Mesendoderm (in vitro differentiated cells): Measurements from ENCODE around the gene USH2A.
A peak's percentile ranks its signal among the peaks of the same experiment; 100 is the strongest.

Experiments used
- DNase-seq: peaks from one replicate; pipeline ENCODE4 v3.0.0; 2013
- H2AK5ac ChIP-seq: 2 replicates; pipeline ENCODE4 v1.6.1; 2013; ENCODE audit warnings: low read length, inconsistent platforms
- H2BK120ac ChIP-seq: 2 replicates; pipeline ENCODE4 v1.6.1; 2013; ENCODE audit warnings: low read depth, mild to moderate bottlenecking, low read length, moderate library complexity, mixed read lengths
- H2BK15ac ChIP-seq: replicated peaks from 2 replicates; pipeline ENCODE4 v1.6.1; 2013; ENCODE audit warnings: low read depth, mild to moderate bottlenecking, moderate library complexity
- H2BK5ac ChIP-seq: 2 replicates; pipeline ENCODE4 v1.6.1; 2013; ENCODE audit warnings: low read length, inconsistent platforms
- H3K18ac ChIP-seq: 2 replicates; pipeline ENCODE4 v1.6.1; 2013; ENCODE audit warnings: mild to moderate bottlenecking, low read length, mixed read lengths
- H3K23ac ChIP-seq: one replicate; pipeline ENCODE4 v1.6.1; 2013; ENCODE audit warnings: low read length
- H3K27ac ChIP-seq: 2 replicates; pipeline ENCODE4 v1.5.1; 2013; ENCODE audit warnings: low read depth, mild to moderate bottlenecking, inconsistent platforms, low read length, moderate library complexity
- H3K27me3 ChIP-seq: 2 replicates; pipeline ENCODE4 v1.6.1; 2013; ENCODE audit warnings: low read length, control low read depth, mild to moderate bottlenecking, inconsistent platforms; ENCODE audit not compliant: insufficient read depth, poor library complexity
- H3K36me3 ChIP-seq: 2 replicates; pipeline ENCODE4 v1.6.1; 2013; ENCODE audit warnings: low read length, inconsistent platforms; ENCODE audit not compliant: control insufficient read depth, insufficient read depth
- H3K4ac ChIP-seq: one replicate; pipeline ENCODE4 v1.6.1; 2013; ENCODE audit warnings: low read depth, mild to moderate bottlenecking, low read length, moderate library complexity
- H3K4me1 ChIP-seq: 2 replicates; pipeline ENCODE4 v1.6.1; 2013; ENCODE audit warnings: low read depth, low read length, inconsistent platforms; ENCODE audit not compliant: control insufficient read depth
- H3K4me2 ChIP-seq: 2 replicates; pipeline ENCODE4 v1.6.1; 2013; ENCODE audit warnings: low read length
- H3K4me3 ChIP-seq: 2 replicates; pipeline ENCODE4 v1.5.1; 2013; ENCODE audit warnings: mild to moderate bottlenecking, low read length
- H3K56ac ChIP-seq: one replicate; pipeline ENCODE4 v1.6.1; 2013; ENCODE audit warnings: low read length
- H3K79me1 ChIP-seq: 2 replicates; pipeline ENCODE4 v1.6.1; 2013; ENCODE audit warnings: low read length, inconsistent platforms
- H3K79me2 ChIP-seq: 2 replicates; pipeline ENCODE4 v1.6.1; 2013; ENCODE audit warnings: mild to moderate bottlenecking, low read length; ENCODE audit not compliant: control insufficient read depth, insufficient read depth
- H3K9ac ChIP-seq: 2 replicates; pipeline ENCODE4 v1.6.1; 2013; ENCODE audit warnings: low read length, inconsistent platforms
- H4K5ac ChIP-seq: one replicate; pipeline ENCODE4 v1.6.1; 2013; ENCODE audit warnings: low read length
- H4K8ac ChIP-seq: one replicate; pipeline ENCODE4 v1.6.1; 2013; ENCODE audit warnings: low read depth, mild to moderate bottlenecking, control low read depth, low read length, moderate library complexity
- WGBS: extraction: QIAGEN DNeasy Blood & Tissue Kit; methylation state at CpG from one replicate; pipeline ENCODE4 v1.1.7; 2013; ENCODE audit warnings: low lambda C conversion rate, missing lambda C conversion rate; ENCODE audit not compliant: insufficient coverage; ENCODE audit errors: extremely low coverage; 5-methylcytosine and 5-hydroxymethylcytosine counted together

USH2A gene

DNA sequence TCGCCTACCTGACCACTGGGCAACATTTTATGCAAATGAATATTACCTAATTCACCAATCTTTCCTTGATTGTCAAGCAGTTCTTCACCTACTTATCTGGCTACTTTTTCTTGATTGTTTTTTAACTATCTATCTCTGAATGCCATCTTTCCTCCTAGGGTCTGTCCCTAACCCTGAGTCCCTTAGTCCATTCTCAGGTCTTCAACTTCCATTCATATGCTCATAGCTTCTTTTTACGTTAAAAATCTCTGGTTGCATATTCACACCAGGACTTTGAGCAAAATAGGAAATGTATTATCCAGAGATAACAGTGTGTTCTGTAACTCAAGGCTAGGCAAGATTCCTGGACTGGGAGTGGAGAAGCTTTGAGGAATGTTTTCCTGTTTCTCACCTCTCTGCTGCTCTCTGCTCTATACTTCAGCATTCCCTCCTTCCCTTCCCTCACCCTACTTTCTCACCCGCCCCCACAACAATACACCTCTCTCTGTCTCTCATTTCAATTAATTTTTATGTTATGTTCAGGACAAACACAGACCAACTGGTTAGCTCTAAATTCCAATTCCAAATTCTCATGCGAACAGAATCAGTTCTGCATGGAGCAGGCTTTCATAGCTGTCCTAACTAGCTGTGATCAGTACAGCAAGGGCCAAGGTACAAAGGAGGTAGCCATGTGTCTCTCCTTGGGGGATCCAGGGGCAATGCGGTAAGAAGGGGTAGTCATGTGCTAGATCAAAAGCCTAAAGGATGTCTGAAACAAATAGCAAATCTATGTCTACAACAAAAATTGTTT lies 278.4 kb downstream of the USH2A start:
- peak; percentile 76 for DNase-seq
- Histone ChIP-seq H3K23ac (no peak overlapping the region), H3K79me1 (no peaks in the 10 kb centered on the region), H2BK5ac (peak overlapping the region; percentile 92), H4K8ac (peak overlapping the region; percentile 30), H3K4ac (peak overlapping the region; percentile 99), H3K27ac (peak overlapping the region; percentile 88), H3K27me3 (no peaks in the 10 kb centered on the region), H3K4me3 (no peak overlapping the region), H2AK5ac (no peak overlapping the region), H3K18ac (peak overlapping the region; percentile 97), H4K5ac (no peak overlapping the region), H3K56ac (peak overlapping the region; percentile 78), H3K36me3 (no peaks in the 10 kb centered on the region), H3K79me2 (no peaks in the 10 kb centered on the region), H3K4me2 (no peak overlapping the region), H3K9ac (peak overlapping the region; percentile 29), H2BK120ac (peak overlapping the region; percentile 100), H3K4me1 (peaks cover 5% of the 10 kb centered on the region), H2BK15ac (peak overlapping the region; percentile 87)
- WGBS = no CpG with 5 or more reads among the region's 5 CpGs

GRCh38 chr1:216142921-216143320 lies 280.3 kb downstream of the USH2A start:
- Histone ChIP-seq H3K79me2 (no peaks in the 10 kb centered on the region), H3K23ac (no peak overlapping the region), H3K4me2 (no peak overlapping the region), H3K79me1 (no peaks in the 10 kb centered on the region), H2BK5ac (no peak overlapping the region), H3K56ac (no peak overlapping the region), H3K27ac (no peak overlapping the region), H2AK5ac (no peak overlapping the region), H3K36me3 (no peaks in the 10 kb centered on the region), H4K5ac (no peak overlapping the region), H3K4me3 (no peak overlapping the region), H3K18ac (peak overlapping the region; percentile 80), H4K8ac (no peak overlapping the region), H3K9ac (no peak overlapping the region), H3K4ac (no peak overlapping the region), H2BK15ac (no peak overlapping the region), H2BK120ac (no peak overlapping the region), H3K4me1 (peaks cover 5% of the 10 kb centered on the region), H3K27me3 (no peaks in the 10 kb centered on the region)
- DNase-seq = no peak
- no CpG with 5 or more reads among the region's 2 CpGs for WGBS

DNA sequence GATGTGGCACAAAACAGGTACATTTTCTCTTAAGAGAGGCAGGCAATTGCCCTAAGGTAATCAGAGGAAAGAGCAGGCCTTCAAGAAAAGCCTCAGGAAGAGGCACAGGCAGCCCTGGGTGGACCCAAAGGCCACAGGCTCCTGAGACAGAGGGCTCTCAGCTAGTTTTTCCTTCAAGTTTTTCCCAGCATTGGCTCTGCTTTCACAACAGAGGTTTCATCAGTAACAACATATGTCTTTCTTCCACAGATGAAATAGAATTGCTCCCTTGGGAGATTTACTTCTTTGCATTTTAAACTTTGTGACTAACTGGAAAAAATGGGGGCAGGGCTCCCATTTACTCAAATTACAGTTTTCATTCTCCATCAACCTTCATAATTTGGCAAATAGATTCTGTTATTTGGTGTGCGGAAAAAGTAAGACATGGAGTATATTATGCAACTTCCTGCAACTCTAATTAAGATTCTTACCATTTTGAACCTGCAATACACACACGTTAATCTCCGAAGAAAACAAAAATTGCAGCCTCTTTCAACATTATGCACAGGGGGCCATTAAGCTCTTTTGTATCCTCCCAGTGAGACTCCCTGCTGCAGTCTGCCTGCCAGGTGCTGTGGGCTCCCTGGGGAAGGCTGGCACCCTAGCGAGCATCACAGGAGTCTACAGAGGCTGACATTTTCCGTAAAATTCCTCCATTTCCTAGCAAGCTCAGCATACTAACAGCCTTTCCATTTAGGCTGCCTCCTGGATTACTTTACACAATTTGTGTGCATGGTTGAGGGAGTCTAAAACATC lies 282.3 kb downstream of the USH2A start:
- no peak overlapping the region for H4K5ac ChIP-seq
- no peaks in the 10 kb centered on the region for H3K36me3 ChIP-seq
- peak overlapping the region; percentile 85 for H2BK120ac ChIP-seq
- no peaks in the 10 kb centered on the region for H3K27me3 ChIP-seq
- H3K79me1 ChIP-seq = no peaks in the 10 kb centered on the region
- H2AK5ac ChIP-seq = no peak overlapping the region
- H3K4me2 ChIP-seq = no peak overlapping the region
- peak overlapping the region; percentile 39 for H4K8ac ChIP-seq
- H3K23ac ChIP-seq = no peak overlapping the region
- WGBS = no CpG with 5 or more reads among the region's 5 CpGs
- H3K9ac ChIP-seq = no peak overlapping the region
- H3K79me2 ChIP-seq = no peaks in the 10 kb centered on the region
- H3K4me1 ChIP-seq = peaks cover 5% of the 10 kb centered on the region
- no peak for DNase-seq
- no peak overlapping the region for H2BK5ac ChIP-seq
- H2BK15ac ChIP-seq = peak overlapping the region; percentile 12
- H3K18ac ChIP-seq = peak overlapping the region; percentile 64
- H3K56ac ChIP-seq = peak overlapping the region; percentile 46
- H3K4me3 ChIP-seq = no peak overlapping the region
- no peak overlapping the region for H3K27ac ChIP-seq
- H3K4ac ChIP-seq = peak overlapping the region; percentile 59

DNA sequence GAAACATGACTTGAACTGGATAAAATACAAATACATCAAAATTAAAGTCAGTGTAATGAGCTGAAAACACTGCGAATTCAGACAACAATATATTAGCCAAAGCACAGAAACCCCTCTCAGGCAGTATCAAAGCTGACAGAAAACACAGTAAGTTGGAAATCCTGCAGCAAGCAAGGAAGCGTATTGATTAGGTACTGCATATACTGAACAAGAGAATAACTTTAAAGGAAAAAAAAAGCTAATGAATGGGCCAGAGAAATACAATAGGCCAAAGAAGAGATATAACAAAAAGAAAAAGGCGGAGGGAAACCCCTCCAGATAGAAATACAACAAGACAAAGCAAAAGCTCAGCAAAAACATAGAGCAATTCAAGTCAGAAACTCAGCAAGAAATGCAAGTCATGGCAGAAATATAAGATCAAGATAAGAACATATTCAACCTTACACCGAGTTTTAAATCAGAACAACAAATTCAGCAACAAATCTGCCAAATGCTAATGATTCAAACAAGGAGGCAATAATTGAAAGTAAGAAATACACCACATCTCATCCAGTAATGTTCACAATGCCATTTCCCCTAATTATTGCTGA lies 299.0 kb downstream of the USH2A start:
- Histone ChIP-seq H3K79me2 (no peaks in the 10 kb centered on the region), H3K56ac (no peak overlapping the region), H3K4me3 (no peak overlapping the region), H3K27me3 (no peaks in the 10 kb centered on the region), H3K4me2 (no peak overlapping the region), H4K8ac (no peak overlapping the region), H2BK5ac (no peak overlapping the region), H3K9ac (no peak overlapping the region), H4K5ac (no peak overlapping the region), H3K36me3 (no peaks in the 10 kb centered on the region), H3K4me1 (no peaks in the 10 kb centered on the region), H2BK120ac (no peak overlapping the region), H3K79me1 (no peaks in the 10 kb centered on the region), H3K23ac (no peak overlapping the region), H3K4ac (no peak overlapping the region), H3K18ac (no peak overlapping the region), H2AK5ac (no peak overlapping the region), H3K27ac (no peak overlapping the region), H2BK15ac (no peak overlapping the region)
- DNase-seq = no peak
- WGBS = no CpG with 5 or more reads among the region's 4 CpGs

DNA sequence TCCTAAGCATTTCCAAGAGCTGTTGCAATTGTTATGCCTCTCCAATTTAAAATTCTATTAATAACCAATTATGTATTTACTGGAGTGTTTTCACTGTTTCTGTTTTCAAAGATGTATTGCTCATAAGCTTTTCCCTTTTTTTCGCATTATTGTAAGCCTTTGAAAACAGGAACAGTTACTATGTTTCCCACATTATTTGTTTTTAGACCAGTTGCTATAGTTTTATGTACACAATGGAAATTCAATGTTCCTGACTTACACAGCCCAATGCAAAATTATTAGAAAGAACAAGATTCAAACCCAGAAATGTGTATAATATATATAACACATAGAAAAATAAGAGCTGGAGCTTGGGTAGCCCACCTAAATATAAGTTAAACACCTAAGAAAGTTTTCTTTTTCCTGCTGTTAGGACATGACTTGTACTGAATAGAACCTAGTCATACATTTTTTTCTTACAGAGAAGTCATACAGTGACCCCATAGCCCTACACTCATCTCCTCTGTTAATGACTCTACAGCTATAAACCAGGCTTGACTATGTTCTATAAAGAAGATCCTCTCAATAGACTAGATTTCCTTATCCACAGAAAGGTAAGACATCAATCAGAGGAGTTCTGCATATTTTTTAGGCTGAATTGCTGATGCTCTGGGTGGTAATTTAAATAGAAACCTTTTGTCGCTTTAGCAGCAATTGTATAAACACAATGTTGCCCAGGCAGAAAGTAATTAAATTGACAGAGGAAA lies 299.6 kb downstream of the USH2A start:
- Histone ChIP-seq H3K79me1 (no peaks in the 10 kb centered on the region), H3K18ac (no peak overlapping the region), H3K27me3 (no peaks in the 10 kb centered on the region), H3K4me3 (no peak overlapping the region), H3K36me3 (no peaks in the 10 kb centered on the region), H3K4me2 (no peak overlapping the region), H3K23ac (no peak overlapping the region), H3K4me1 (no peaks in the 10 kb centered on the region), H3K9ac (no peak overlapping the region), H3K27ac (no peak overlapping the region), H4K5ac (no peak overlapping the region), H3K4ac (no peak overlapping the region), H2BK15ac (no peak overlapping the region), H2BK120ac (no peak overlapping the region), H2BK5ac (no peak overlapping the region), H3K56ac (no peak overlapping the region), H3K79me2 (no peaks in the 10 kb centered on the region), H2AK5ac (no peak overlapping the region), H4K8ac (no peak overlapping the region)
- WGBS = no CpG with 5 or more reads among the region's 2 CpGs
- no peak for DNase-seq
